Peyer's patch (tissue), 4 donors: ENCODE data around the gene MARS1.

Source experiments
- POLR2A ChIP-seq, 2 donors: fragments of 450-650 bp; IDR thresholded peaks; one replicate each; pipeline ENCODE4 v1.5.1; 2017; ENCODE audit warnings: antibody characterized with exemption in 2 of 2, mild to moderate bottlenecking in 2 of 2, moderate library complexity in 2 of 2
- TF ChIP-seq, protein P1 (sequence below), 6 experiments: fragments of 450-650 bp in 4 of 6; fragments of 200-600 bp in 2 of 6; sonication (generic) in 1 of 6; IDR thresholded peaks; one replicate each; pipeline ENCODE4 v1.5.1; 2017 to 2019; ENCODE audit warnings: antibody characterized with exemption in 6 of 6, mild to moderate bottlenecking in 3 of 6, moderate library complexity in 1 of 6

DNA sequence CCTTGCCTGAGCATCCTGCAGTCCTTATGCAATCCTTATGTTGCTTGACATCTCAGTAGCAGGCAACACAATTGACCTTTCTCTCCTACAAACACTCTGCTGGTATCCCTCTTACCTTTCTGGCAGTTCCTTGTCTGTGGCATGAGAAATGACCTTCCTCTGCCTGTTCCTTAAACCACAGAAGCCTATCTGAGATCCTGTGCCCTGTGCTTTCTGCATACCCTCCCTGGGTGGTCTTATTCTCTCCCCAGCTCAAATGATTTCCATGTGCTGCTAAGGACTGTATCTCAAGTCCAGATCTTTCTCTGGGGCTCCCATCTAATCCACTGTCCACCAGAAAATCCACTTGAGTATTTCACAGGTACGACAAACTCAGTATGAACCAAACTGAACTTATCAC is 6.2 kb upstream of the MARS1 start:
- TF ChIP-seq POLR2A (IDR thresholded peaks at IDR 0.05) = no peak
- TF ChIP-seq, protein P1, sequence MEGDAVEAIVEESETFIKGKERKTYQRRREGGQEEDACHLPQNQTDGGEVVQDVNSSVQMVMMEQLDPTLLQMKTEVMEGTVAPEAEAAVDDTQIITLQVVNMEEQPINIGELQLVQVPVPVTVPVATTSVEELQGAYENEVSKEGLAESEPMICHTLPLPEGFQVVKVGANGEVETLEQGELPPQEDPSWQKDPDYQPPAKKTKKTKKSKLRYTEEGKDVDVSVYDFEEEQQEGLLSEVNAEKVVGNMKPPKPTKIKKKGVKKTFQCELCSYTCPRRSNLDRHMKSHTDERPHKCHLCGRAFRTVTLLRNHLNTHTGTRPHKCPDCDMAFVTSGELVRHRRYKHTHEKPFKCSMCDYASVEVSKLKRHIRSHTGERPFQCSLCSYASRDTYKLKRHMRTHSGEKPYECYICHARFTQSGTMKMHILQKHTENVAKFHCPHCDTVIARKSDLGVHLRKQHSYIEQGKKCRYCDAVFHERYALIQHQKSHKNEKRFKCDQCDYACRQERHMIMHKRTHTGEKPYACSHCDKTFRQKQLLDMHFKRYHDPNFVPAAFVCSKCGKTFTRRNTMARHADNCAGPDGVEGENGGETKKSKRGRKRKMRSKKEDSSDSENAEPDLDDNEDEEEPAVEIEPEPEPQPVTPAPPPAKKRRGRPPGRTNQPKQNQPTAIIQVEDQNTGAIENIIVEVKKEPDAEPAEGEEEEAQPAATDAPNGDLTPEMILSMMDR (IDR thresholded peaks at IDR 0.05) = no peak
